ENCODE results near the gene CHST9.
"Not testable (repeated sequence)": the region's sequence is repeated elsewhere in the genome, so short reads cannot be mapped to it uniquely, and the experiment has no call there.

The CHST9 gene

GRCh38 chr18:26981360-26982082 lies 203.6 kb downstream of the CHST9 start:
- no peak overlapping the region for H3K27ac Mint-ChIP-seq
- no peak for DNase-seq (ENCODE audit: low spot score)
- H3K4me1 Mint-ChIP-seq (ENCODE audit: low read depth) = no peaks in the 10 kb centered on the region
- H3K4me3 Mint-ChIP-seq = no peak overlapping the region
- no peaks in the 10 kb centered on the region for H3K36me3 Mint-ChIP-seq (ENCODE audit: low read depth)
- no peaks in the 10 kb centered on the region for H3K27me3 Mint-ChIP-seq (ENCODE audit: low read depth)
- no peaks in the 10 kb centered on the region for H3K9me3 Mint-ChIP-seq

DNA sequence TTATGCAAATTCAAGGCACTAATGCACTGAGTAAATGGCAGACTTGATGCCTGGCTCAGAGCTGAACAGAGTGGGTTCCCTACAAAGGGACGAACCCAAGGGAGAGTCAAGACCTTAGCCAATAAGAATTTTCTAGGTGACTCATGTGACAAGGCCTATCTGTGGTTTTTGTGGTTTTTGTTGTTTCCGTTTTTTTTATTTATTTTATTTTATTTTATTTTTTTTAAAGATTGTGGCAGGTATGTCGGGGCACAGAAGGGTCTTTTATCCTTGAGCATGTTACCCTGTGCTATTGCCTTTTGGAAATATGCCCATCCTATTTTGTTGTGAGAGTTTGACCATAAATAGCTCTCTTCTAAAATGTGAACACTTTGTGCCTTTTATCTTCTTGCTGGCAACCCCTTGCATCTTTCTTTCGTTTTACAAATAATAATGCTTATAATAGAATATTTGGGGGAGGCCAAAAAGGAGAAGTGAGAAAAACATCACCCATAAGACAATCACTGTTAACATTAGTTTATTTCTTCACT lies 206.2 kb downstream of the CHST9 start:
- Mint-ChIP-seq H3K27ac (no peak overlapping the region), H3K4me3 (no peak overlapping the region), H3K4me1 (ENCODE audit: low read depth) (no peaks in the 10 kb centered on the region), H3K36me3 (ENCODE audit: low read depth) (no peaks in the 10 kb centered on the region), H3K27me3 (ENCODE audit: low read depth) (no peaks in the 10 kb centered on the region), H3K9me3 (no peaks in the 10 kb centered on the region)
- DNase-seq (ENCODE audit: low spot score) = no peak

DNA sequence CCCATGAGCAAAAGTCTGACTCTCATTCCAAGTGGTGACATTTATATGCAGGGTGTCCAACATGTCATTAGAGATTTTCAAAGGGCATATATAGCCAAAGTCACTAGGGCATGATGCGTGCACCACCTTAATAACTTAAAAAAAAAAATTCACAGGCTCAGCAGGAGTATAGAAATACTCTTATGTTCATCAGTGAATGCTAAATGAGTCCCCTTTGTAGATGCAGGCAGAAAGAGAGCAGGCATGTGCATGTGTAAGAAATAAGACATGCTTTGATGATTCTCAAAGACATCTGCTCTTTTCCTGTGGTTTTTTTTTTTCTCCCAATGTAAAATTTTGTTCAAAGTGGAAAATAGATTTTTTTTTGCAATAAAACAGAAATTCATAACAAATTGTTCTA lies 207.3 kb downstream of the CHST9 start:
- Mint-ChIP-seq H3K4me3 (no peak overlapping the region), H3K27me3 (ENCODE audit: low read depth) (no peaks in the 10 kb centered on the region), H3K9me3 (no peaks in the 10 kb centered on the region), H3K4me1 (ENCODE audit: low read depth) (no peaks in the 10 kb centered on the region), H3K27ac (no peak overlapping the region), H3K36me3 (ENCODE audit: low read depth) (no peaks in the 10 kb centered on the region)
- no peak for DNase-seq (ENCODE audit: low spot score)

- Mint-ChIP-seq H3K4me1 (ENCODE audit: low read depth) (no peaks in the 10 kb centered on the region), H3K4me3 (no peak overlapping the region), H3K9me3 (no peaks in the 10 kb centered on the region), H3K36me3 (ENCODE audit: low read depth) (no peaks in the 10 kb centered on the region), H3K27me3 (ENCODE audit: low read depth) (no peaks in the 10 kb centered on the region), H3K27ac (no peak overlapping the region)
- DNase-seq (ENCODE audit: low spot score) = no peak
These were observed 208.9 kb downstream of the CHST9 start for GRCh38 chr18:26976206-26976605.

GRCh38 chr18:26972549-26972948 lies 212.6 kb downstream of the CHST9 start:
- not testable (repeated sequence) for H3K27ac Mint-ChIP-seq; H3K36me3 Mint-ChIP-seq (ENCODE audit: low read depth); H3K27me3 Mint-ChIP-seq (ENCODE audit: low read depth); DNase-seq (ENCODE audit: low spot score); H3K4me3 Mint-ChIP-seq; H3K9me3 Mint-ChIP-seq; H3K4me1 Mint-ChIP-seq (ENCODE audit: low read depth)

- no peaks in the 10 kb centered on the region for H3K36me3 Mint-ChIP-seq (ENCODE audit: low read depth)
- H3K9me3 Mint-ChIP-seq = peaks cover 5% of the 10 kb centered on the region
- H3K27me3 Mint-ChIP-seq (ENCODE audit: low read depth) = no peaks in the 10 kb centered on the region
- H3K4me1 Mint-ChIP-seq (ENCODE audit: low read depth) = no peaks in the 10 kb centered on the region
- no peak for DNase-seq (ENCODE audit: low spot score)
- no peak overlapping the region for H3K27ac Mint-ChIP-seq
- H3K4me3 Mint-ChIP-seq = no peak overlapping the region
These were observed 213.7 kb downstream of the CHST9 start for GRCh38 chr18:26971409-26971808.

DNA sequence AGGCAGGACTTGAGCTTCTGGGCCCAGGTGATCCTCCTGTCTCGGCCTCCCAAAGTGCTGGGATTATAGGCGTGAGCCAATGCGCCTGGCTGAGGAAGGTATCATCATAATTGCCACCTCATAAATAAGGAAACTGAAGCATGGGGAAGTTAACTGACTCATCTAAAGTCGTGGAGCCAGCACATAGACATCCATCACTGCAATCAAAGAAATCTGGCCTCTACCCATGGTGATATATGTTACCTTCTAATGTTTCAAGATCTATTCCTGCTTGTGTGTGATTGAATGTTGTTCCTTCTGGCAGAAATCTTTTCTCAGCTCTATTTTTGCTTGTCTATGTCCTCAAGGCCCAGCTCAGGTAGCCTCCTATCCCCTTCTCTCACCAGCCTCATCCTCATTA lies 214.5 kb downstream of the CHST9 start:
- no peak overlapping the region for H3K4me3 Mint-ChIP-seq
- H3K9me3 Mint-ChIP-seq = peaks cover 5% of the 10 kb centered on the region
- H3K27ac Mint-ChIP-seq = no peak overlapping the region
- no peaks in the 10 kb centered on the region for H3K4me1 Mint-ChIP-seq (ENCODE audit: low read depth)
- no peaks in the 10 kb centered on the region for H3K27me3 Mint-ChIP-seq (ENCODE audit: low read depth)
- DNase-seq (ENCODE audit: low spot score) = no peak
- no peaks in the 10 kb centered on the region for H3K36me3 Mint-ChIP-seq (ENCODE audit: low read depth)

DNA sequence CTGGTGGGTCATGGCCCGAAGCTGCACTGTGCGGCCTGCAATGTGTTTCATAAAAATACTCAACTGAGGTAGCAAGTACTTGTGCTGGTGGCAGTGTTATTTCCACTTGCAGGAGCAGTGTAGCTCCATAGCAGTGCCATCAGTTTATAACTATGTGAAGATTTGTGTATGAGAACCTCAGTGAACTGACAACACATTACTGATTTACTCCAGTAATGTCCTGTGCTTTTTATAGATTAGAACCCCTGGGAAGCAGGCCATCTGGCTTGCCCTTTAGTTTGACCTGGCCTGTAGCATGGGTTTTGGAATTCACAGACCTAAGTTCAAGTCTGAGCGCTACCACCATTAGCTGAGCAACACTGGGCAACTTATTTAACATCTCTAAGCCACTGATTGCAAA lies 219.9 kb downstream of the CHST9 start:
- Mint-ChIP-seq H3K9me3 (peaks cover 5% of the 10 kb centered on the region), H3K27me3 (ENCODE audit: low read depth) (no peaks in the 10 kb centered on the region), H3K27ac (no peak overlapping the region), H3K36me3 (ENCODE audit: low read depth) (no peaks in the 10 kb centered on the region), H3K4me3 (no peak overlapping the region), H3K4me1 (ENCODE audit: low read depth) (no peaks in the 10 kb centered on the region)
- no peak for DNase-seq (ENCODE audit: low spot score)

DNA sequence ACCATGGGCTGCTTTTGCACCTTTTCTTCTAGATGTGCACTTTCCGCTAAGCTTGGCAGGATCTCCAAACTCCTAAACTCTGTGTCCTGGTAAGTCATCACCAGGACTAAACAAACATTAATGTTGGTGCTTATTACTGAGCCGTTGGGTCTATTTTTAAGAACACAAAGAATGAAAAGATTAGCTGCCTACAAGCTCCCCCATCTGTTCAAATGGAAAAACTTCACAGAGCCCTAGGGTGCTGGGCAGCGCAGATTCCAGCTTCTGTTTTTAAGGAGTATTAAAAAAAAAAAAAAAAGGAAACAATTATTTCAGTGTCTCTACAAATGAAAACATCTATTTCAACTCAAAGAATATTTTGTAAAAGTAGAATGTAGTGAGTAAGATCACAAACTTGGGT lies 221.8 kb downstream of the CHST9 start:
- no peak overlapping the region for H3K4me3 Mint-ChIP-seq
- H3K27me3 Mint-ChIP-seq (ENCODE audit: low read depth) = no peaks in the 10 kb centered on the region
- no peaks in the 10 kb centered on the region for H3K36me3 Mint-ChIP-seq (ENCODE audit: low read depth)
- no peaks in the 10 kb centered on the region for H3K4me1 Mint-ChIP-seq (ENCODE audit: low read depth)
- DNase-seq (ENCODE audit: low spot score) = no peak
- H3K9me3 Mint-ChIP-seq = no peaks in the 10 kb centered on the region
- H3K27ac Mint-ChIP-seq = no peak overlapping the region

- Mint-ChIP-seq H3K4me3 (no peak overlapping the region), H3K4me1 (ENCODE audit: low read depth) (no peaks in the 10 kb centered on the region), H3K27me3 (ENCODE audit: low read depth) (no peaks in the 10 kb centered on the region), H3K36me3 (ENCODE audit: low read depth) (no peaks in the 10 kb centered on the region), H3K9me3 (no peaks in the 10 kb centered on the region), H3K27ac (no peak overlapping the region)
- DNase-seq (ENCODE audit: low spot score) = no peak
These were observed 223.3 kb downstream of the CHST9 start for GRCh38 chr18:26961839-26962238.

DNA sequence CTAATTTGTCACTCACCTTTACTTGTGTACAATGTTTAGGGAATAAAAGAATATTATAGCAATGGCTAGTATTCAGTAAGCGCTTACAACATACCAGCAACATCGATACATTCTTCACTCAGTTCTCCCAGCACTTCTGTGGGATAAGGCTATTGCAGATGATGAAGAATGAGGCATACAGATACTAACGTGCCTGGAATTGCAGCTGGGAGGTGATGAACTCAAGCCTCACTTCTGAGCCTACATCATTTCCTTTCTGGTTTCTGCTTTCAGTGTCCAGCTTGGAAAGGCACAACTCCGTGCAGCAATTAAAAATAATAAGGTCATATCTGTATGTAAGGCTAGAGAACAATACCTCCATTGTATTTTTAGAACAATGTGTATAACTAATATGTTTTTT lies 224.2 kb downstream of the CHST9 start:
- H3K27ac Mint-ChIP-seq = no peak overlapping the region
- H3K4me3 Mint-ChIP-seq = no peak overlapping the region
- no peaks in the 10 kb centered on the region for H3K4me1 Mint-ChIP-seq (ENCODE audit: low read depth)
- DNase-seq (ENCODE audit: low spot score) = no peak
- no peaks in the 10 kb centered on the region for H3K36me3 Mint-ChIP-seq (ENCODE audit: low read depth)
- no peaks in the 10 kb centered on the region for H3K9me3 Mint-ChIP-seq
- H3K27me3 Mint-ChIP-seq (ENCODE audit: low read depth) = no peaks in the 10 kb centered on the region

DNA sequence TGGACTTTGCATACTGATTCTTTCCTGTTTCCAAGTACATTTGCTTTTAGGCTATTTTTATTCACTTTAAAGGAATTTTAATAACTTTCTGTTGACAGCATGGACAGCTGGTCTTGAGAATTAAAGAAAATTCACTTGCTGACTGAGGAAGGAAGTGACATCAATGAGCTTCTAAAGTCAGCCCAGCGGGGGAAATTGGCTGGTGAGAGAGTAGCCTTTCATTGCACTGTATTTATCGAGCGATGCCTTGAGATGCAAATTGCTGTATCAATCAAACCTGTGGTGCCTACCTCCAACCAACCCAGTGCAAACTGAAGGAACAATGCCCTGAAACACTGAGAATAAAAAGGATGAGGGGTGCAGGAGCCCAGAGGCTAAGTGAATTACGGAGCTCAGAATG lies 228.2 kb downstream of the CHST9 start:
- Mint-ChIP-seq H3K27me3 (ENCODE audit: low read depth) (no peaks in the 10 kb centered on the region), H3K9me3 (no peaks in the 10 kb centered on the region), H3K4me3 (no peak overlapping the region), H3K36me3 (ENCODE audit: low read depth) (no peaks in the 10 kb centered on the region), H3K4me1 (ENCODE audit: low read depth) (no peaks in the 10 kb centered on the region), H3K27ac (no peak overlapping the region)
- no peak for DNase-seq (ENCODE audit: low spot score)

GRCh38 chr18:26948703-26949102 lies 236.4 kb downstream of the CHST9 start:
- Mint-ChIP-seq H3K36me3 (ENCODE audit: low read depth) (no peaks in the 10 kb centered on the region), H3K27ac (no peak overlapping the region), H3K4me3 (no peak overlapping the region), H3K4me1 (ENCODE audit: low read depth) (no peaks in the 10 kb centered on the region), H3K27me3 (ENCODE audit: low read depth) (no peaks in the 10 kb centered on the region), H3K9me3 (no peaks in the 10 kb centered on the region)
- DNase-seq (ENCODE audit: low spot score) = no peak

- no peak overlapping the region for H3K4me3 Mint-ChIP-seq
- no peak overlapping the region for H3K27ac Mint-ChIP-seq
- H3K9me3 Mint-ChIP-seq = no peaks in the 10 kb centered on the region
- DNase-seq (ENCODE audit: low spot score) = no peak
- no peaks in the 10 kb centered on the region for H3K27me3 Mint-ChIP-seq (ENCODE audit: low read depth)
- H3K36me3 Mint-ChIP-seq (ENCODE audit: low read depth) = no peaks in the 10 kb centered on the region
- no peaks in the 10 kb centered on the region for H3K4me1 Mint-ChIP-seq (ENCODE audit: low read depth)
These were observed 241.2 kb downstream of the CHST9 start for GRCh38 chr18:26943906-26944305.

- H3K27ac Mint-ChIP-seq = no peak overlapping the region
- no peak overlapping the region for H3K4me3 Mint-ChIP-seq
These were observed 243.5 kb downstream of the CHST9 start for GRCh38 chr18:26941584-26941983.

More at GRCh38 chr18:26941584-26941983, 243.5 kb downstream of the CHST9 start:
- no peaks in the 10 kb centered on the region for H3K4me1 Mint-ChIP-seq (ENCODE audit: low read depth)
- H3K27me3 Mint-ChIP-seq (ENCODE audit: low read depth) = no peaks in the 10 kb centered on the region
- no peaks in the 10 kb centered on the region for H3K9me3 Mint-ChIP-seq
- H3K36me3 Mint-ChIP-seq (ENCODE audit: low read depth) = no peaks in the 10 kb centered on the region
- DNase-seq (ENCODE audit: low spot score) = no peak

Data from T-helper 2 cell treated with Interferon-gamma antibody and Interleukin-4, amounts not matched to agents 5 μg/mL and 100 μg/mL, for 36 hours (primary cell).